GM18858 (cell line): ENCODE measurements around the gene ADAM22.
A peak's percentile ranks its signal among the peaks of the same experiment; 100 is the strongest.

ENCODE experiments used
- ATAC-seq: cut with Tn5 transposase; IDR thresholded peaks from one replicate; pipeline ENCODE4 v1.9.1; 2021; ENCODE audit not compliant: unreplicated experiment

ADAM22 gene

GRCh38 chr7:88208521-88208920 is 274.5 kb downstream of the ADAM22 start:
- no peak for ATAC-seq

DNA sequence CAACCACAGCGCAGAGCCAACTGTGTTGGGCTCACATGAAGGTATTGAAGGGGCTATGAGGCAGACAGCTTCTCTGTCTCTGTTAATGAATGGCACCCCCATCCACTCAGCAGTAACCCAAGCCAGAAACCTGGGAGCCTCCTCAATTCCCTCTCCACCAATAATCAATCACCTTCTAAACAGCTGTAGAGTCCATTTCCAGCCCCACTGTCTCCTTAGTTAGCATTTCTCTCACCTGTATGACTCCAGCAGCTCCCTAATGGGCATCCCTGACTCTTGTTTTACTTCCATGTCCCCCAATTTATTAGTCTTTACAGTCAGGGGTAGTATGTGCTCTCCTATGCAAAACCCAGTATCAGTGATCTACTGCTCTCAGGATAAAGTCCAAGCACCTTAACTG is 278.9 kb downstream of the ADAM22 start:
- no peak for ATAC-seq

DNA sequence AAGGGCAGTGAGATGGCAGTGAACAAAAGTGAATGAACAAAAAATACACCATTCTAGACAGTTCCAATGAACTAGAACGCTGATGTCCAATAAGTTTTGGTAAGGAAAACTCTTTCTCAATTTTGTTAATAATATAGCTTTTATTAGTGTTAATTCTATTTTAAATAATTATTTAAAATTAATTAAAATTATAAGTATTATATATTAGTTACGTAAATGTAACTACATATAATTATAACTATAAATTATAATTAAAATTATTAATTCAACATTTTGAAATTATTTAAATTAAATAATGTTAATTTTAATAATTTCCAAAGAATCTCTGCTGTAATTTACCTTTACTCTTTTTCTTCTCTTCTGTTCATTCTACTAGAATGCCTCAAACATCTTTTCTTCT is 280.4 kb downstream of the ADAM22 start:
- ATAC-seq, result no peak

DNA sequence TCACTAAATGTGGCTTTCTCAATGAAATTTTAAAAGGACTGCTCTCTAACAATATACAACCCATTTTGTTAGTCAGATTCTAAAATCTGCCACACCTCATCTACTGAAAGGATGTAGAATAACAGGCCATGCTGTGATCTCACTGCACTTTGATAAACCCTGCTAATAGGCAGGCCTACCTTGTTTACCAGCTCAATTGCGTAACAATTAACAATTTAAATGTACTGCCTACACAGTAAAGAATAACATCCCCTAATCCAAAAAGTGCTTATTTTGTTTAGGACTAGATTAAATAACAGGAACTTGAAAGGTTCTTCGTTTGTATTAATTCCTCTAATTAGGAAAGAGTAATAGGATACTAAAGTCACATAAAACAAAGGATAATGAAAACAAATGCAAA is 281.2 kb downstream of the ADAM22 start:
- ATAC-seq, result no peak

- no peak for ATAC-seq
Observed at GRCh38 chr7:88216276-88216675, 282.2 kb downstream of the ADAM22 start.

GRCh38 chr7:88217675-88218428 is 283.8 kb downstream of the ADAM22 start:
- ATAC-seq, result peak; percentile 77

DNA sequence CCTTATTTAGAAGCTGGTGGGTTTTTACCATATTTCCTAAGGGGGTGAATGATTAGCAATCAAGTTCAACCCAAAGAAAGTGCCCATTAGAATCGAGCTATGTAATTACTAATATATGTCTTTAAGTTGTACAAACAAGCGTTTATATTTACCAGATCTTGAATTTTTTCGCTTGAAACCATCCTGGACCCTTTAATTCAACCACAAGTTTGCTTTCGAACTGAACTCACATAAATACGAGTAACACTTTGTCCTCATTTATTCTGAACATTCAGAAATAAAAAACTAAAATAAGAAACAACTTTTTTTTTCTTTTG is 284.3 kb downstream of the ADAM22 start:
- ATAC-seq, result no peak

DNA sequence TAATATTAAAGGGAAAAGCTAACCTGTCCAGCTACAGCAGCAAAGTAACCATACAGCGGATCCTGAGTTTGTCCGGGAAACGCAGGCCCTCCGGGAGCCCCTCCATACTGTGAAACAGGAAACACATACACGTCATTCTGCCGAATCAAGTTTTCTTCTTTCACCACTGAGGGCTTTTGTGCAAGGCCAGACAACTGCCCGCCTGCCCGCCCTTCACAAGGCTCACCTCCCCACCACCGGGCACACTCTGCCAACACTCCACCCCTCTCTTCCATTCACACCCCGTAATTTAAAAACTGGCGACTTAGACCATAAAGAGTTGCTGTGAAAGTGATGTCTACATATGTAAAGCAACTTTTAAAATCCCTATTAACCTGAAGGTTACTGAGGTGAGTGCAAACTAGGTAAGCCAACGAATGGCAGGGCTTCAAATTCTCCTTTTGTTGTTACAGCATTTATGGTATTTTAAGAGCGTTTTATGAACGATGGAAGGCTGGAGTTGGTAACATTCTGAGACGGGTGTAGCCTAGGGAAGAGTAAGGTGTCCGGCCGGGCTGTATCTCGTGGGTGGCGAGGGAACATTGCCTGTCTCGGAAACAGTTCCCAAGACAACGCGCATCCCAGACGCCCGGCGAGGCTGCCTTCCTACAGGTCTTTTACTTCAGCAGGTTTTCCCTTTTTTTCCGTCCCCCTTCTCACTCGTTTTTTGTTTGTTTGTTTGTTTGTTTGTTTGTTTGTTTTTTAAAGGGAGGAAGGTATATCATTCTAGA is 285.0 kb downstream of the ADAM22 start:
- ATAC-seq, result peak; percentile 20

DNA sequence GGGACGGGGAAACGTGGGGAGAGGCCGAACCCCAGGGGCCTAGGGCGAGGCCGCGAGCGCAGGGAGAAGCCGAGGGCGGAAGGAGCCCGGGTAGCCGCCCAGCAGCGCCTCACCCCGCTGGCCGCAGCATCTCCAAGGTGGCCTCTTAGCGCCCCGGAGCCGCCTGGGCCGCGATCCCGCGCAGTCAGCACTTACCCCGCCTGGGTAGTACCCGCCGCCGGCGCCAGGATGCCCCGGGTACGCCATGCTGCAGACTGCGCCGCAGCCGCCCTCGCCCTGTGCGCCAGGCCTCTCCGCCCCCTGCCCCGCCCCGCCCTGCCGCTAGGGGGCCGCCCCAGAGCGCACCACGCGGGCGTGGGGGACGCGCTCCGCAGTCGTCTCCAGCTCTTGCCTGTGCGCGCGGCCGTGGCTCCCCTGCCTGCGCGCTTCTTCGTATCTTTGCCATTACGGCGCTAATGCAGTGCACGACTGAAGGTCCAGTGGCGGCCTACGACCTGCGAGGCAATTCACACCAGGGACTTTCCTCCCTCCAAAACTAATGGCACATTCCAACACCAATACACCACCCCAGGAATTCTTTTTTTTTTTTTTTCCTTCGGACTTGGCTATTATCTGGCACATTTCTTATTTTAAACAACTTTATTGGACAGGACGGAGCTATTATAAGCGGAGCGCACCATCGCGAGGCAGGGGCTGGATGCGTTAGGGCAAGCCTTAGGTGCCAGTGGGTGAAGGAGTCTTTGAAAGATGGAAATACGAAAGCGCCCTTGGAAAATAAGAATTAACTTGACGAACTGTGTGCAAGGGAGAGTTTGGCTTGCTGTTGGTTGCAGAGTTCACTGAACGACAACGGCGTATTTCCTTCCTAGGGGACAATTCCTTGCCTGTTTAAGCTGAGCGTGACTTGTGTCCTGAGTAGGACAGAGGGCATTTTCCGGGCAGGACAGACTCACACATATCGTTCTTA is 286.0 kb downstream of the ADAM22 start, which contains the start of gene SRI:
TSS of gene SRI (minus strand) at position 258 of the 967 bp plus-strand sequence. CDS start at position 246, 12 bp downstream.
- peak; percentile 41 for ATAC-seq

DNA sequence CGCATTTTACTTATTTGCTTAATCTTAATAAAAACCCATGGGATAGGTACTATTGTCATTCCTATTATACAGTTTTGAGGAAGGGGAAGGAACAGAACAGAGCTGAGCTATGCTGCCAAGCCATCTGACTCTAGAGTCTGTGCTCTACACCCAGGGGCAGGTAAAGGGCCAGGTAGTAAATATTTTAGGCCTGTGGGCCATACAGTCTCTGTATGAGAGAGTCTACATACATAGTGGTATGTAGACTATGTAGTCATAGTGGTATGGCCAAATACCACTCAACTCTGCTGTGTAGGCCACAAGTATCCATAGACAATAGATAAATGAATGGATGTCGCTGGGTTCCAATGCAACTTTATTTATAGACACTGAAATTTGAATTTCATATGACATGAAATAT is 289.2 kb downstream of the ADAM22 start:
- ATAC-seq, result no peak

GRCh38 chr7:88224601-88225275 is 290.7 kb downstream of the ADAM22 start:
- ATAC-seq, result no peak

GRCh38 chr7:88226201-88226600 is 292.1 kb downstream of the ADAM22 start:
- ATAC-seq, result no peak

DNA sequence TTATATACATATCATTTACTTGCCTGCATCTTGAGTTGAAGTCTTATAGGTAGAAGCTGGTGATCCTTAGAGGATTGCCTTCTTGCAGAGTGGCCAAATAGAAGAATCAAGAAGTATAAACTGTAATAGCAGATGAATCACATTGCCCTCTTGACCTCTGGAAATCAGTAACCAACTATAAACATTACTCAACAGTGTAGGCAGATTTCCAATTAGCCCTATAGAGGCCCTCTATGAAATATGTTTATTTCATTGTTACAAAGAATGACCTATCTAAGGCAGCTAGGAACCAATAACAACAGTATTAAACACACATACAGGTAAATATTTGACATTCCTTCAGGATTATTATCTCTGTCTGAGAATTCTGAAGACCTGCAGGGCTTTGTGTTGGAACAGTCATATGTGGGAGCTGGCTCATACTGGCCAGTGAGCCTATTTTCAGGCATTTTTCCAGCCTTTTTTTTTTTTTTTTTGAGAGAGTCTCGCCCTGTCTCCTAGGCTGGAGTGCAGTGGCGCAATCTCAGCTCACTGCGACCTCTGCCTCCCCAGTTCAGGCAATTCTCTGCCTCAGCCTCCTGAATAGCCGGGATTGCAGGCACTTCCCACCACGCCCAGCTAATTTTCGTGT is 292.9 kb downstream of the ADAM22 start:
- ATAC-seq, result no peak

DNA sequence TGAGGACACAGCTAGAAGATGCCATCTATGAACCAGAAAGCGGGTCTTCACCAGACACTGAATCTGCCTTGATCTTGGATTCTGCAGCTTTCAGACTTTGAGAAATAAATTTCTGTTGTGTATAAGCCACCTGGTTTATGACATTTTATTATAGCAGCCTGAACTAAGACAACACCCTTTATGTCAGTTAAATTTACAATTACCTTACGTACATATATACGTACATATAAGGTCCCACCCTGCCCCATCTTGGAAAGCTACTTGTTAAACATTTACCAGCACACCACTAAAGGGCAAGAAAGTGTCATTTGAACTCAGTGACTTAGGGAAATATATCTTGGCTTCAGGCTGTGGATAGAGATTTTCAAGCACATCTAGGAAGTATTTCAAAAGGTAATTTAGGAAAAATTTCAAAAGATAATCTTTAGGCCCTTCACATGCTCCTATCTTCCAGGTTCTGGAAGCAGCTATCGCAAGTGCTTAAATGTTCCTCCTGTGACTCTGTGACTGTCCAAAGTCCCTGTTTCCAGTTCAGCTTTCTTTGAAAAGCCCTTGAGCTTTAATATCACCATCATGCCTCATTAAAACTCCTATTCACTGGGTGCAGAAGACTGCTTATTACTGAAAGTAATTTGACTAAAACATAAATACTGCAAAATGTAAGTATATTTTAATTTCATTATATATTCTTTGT is 295.4 kb downstream of the ADAM22 start:
- ATAC-seq, result no peak

GRCh38 chr7:88230646-88231045 is 296.6 kb downstream of the ADAM22 start:
- ATAC-seq, result no peak

DNA sequence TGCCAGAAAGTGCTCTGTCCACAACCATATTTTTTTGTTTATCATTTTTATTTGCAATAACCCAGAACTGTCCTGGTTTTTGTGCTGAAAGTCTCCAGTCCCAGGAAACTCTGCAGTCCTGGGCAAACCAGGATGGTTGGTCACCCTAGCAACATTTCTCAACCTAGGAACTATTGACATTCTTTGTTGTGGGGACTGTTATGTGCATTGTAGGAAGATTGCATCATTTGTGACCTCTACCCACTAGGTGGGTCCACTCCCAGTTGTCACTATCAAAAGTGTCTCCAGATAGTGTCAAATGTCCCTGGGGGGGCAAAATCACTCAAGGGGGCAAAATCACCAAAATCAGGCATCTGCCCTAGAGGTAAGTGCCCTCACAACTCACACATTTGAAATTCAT is 299.8 kb downstream of the ADAM22 start:
- no peak for ATAC-seq

- no peak for ATAC-seq
Observed at GRCh38 chr7:88239852-88240251, 305.8 kb downstream of the ADAM22 start.

DNA sequence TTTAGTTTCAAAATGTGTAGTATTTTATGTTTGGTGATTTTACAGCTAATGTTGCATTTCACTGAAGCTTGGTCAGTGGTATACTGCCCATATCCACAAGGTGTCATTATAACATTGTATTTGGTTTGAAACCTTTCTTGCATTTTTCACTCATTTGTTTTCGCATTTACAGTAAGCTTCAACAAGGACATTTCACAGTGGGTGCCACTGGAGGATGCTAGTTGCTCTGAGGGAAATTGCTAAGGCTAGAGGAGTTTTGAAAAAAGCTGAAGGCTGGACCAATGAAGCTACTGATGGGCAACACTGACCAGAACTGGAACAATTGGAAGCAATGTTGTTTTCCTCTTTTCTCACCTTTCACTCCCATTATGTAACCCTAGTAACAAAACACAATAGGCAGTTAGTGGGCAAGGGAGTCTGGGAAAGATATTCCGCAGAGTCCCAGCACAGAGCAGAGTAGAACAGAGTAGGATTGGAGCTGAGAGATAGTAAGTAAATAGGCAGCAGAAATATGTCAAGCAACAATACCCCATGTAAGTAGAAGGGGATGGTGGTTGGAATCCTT is 309.4 kb downstream of the ADAM22 start:
- ATAC-seq, result peak; percentile 77

- ATAC-seq, result no peak
Observed at GRCh38 chr7:88244258-88244657, 310.2 kb downstream of the ADAM22 start.
